8988T (cell line): ENCODE measurements around the gene DNAJC10.

Experiments
- DNase-seq: peaks from one replicate; pipeline ENCODE4 v3.0.0; 2011

The DNAJC10 gene

GRCh38 chr2:182798736-182799135 is 82.7 kb downstream of the DNAJC10 start:
- DNase-seq: no peak

GRCh38 chr2:182804128-182804527 is 88.1 kb downstream of the DNAJC10 start:
- DNase-seq: no peak

- DNase-seq: no peak
Measured at GRCh38 chr2:182807319-182807718, 91.3 kb downstream of the DNAJC10 start.

GRCh38 chr2:182810087-182810486 is 94.0 kb downstream of the DNAJC10 start:
- no peak for DNase-seq

GRCh38 chr2:182814380-182814779 is 98.3 kb downstream of the DNAJC10 start:
- no peak for DNase-seq

- no peak for DNase-seq
Measured at GRCh38 chr2:182814804-182815203, 98.7 kb downstream of the DNAJC10 start.

- no peak for DNase-seq
Measured at GRCh38 chr2:182816866-182817265, 100.8 kb downstream of the DNAJC10 start.

- DNase-seq: no peak
Measured at GRCh38 chr2:182817558-182817957, 101.5 kb downstream of the DNAJC10 start.

- no peak for DNase-seq
Measured at GRCh38 chr2:182818501-182818900, 102.4 kb downstream of the DNAJC10 start.

- no peak for DNase-seq
Measured at GRCh38 chr2:182818925-182819324, 102.9 kb downstream of the DNAJC10 start.

- no peak for DNase-seq
Measured at GRCh38 chr2:182819412-182819811, 103.4 kb downstream of the DNAJC10 start.

GRCh38 chr2:182821182-182821581 is 105.1 kb downstream of the DNAJC10 start:
- no peak for DNase-seq

- no peak for DNase-seq
Measured at GRCh38 chr2:182822733-182823132, 106.7 kb downstream of the DNAJC10 start.

GRCh38 chr2:182824056-182824766 is 108.2 kb downstream of the DNAJC10 start:
- no peak for DNase-seq

- DNase-seq: no peak
Measured at GRCh38 chr2:182824767-182825158, 108.7 kb downstream of the DNAJC10 start.

GRCh38 chr2:182826064-182826463 is 110.0 kb downstream of the DNAJC10 start:
- no peak for DNase-seq

GRCh38 chr2:182826496-182826895 is 110.4 kb downstream of the DNAJC10 start:
- no peak for DNase-seq

- no peak for DNase-seq
Measured at GRCh38 chr2:182827182-182827879, 111.3 kb downstream of the DNAJC10 start.

GRCh38 chr2:182831101-182831500 is 115.0 kb downstream of the DNAJC10 start:
- DNase-seq: no peak

GRCh38 chr2:182831921-182832320 is 115.9 kb downstream of the DNAJC10 start:
- no peak for DNase-seq

- DNase-seq: no peak
Measured at GRCh38 chr2:182833084-182833854, 117.2 kb downstream of the DNAJC10 start.

- DNase-seq: no peak
Measured at GRCh38 chr2:182834293-182834692, 118.2 kb downstream of the DNAJC10 start.

- no peak for DNase-seq
Measured at GRCh38 chr2:182836451-182836850, 120.4 kb downstream of the DNAJC10 start.
